Fibroblast of lung (primary cell): Measurements from ENCODE around the gene CADM2. TPM values are rescaled to one million over a fixed set of nuclear protein-coding genes. Genes with fewer than 3 reads are reported as not detected.

ENCODE experiments used
- DNase-seq, 2 donors: peaks; one replicate each; pipeline versions ENCODE4 v3.0.0 to v3.0.0-alpha.2; 2010; ENCODE audit warnings: low read depth in 2 of 2
- H2AFZ ChIP-seq: 2 replicates; pipeline ENCODE4 v1.5.1; 2012; ENCODE audit warnings: low read length, control low read depth, inconsistent platforms
- H3K27ac ChIP-seq: 2 replicates; pipeline ENCODE4 v1.5.1; 2011; ENCODE audit warnings: low read length, control low read depth; ENCODE audit not compliant: insufficient read depth
- H3K27me3 ChIP-seq: 2 replicates; pipeline ENCODE4 v1.5.1; 2011; ENCODE audit warnings: mild to moderate bottlenecking, low read length; ENCODE audit not compliant: control insufficient read depth, insufficient read depth
- H3K36me3 ChIP-seq: 2 replicates; pipeline ENCODE4 v1.5.1; 2011; ENCODE audit warnings: low read length; ENCODE audit not compliant: control insufficient read depth, insufficient read depth
- H3K4me1 ChIP-seq: 2 replicates; pipeline ENCODE4 v1.5.1; 2011; ENCODE audit warnings: low read length; ENCODE audit not compliant: control insufficient read depth, insufficient read depth; ENCODE audit errors: extremely low read depth
- H3K4me2 ChIP-seq: 2 replicates; pipeline ENCODE4 v1.5.1; 2011; ENCODE audit warnings: low read length, control low read depth; ENCODE audit not compliant: insufficient read depth; ENCODE audit errors: extremely low read depth
- H3K4me3 ChIP-seq, 4 experiments: fragments of 200-600 bp in 1 of 4; sonication (generic) in 1 of 4; replicated peaks in 1 of 4; 2 replicates each; pipeline ENCODE4 v1.5.1; 2011 to 2016; ENCODE audit warnings: low read length in 4 of 4, low read depth in 3 of 4, mild to moderate bottlenecking in 3 of 4, control low read depth in 2 of 4, inconsistent platforms in 1 of 4, mixed read lengths in 1 of 4; ENCODE audit not compliant: insufficient read depth in 1 of 4; ENCODE audit errors: control extremely low read depth in 1 of 4
- H3K79me2 ChIP-seq: 2 replicates; pipeline ENCODE4 v1.5.1; 2012; ENCODE audit warnings: mild to moderate bottlenecking, low read length, inconsistent platforms; ENCODE audit not compliant: control insufficient read depth, insufficient read depth
- H3K9ac ChIP-seq: 2 replicates; pipeline ENCODE4 v1.5.1; 2011; ENCODE audit warnings: mild to moderate bottlenecking, low read length, control low read depth; ENCODE audit not compliant: insufficient read depth
- H3K9me3 ChIP-seq: 2 replicates; pipeline ENCODE4 v1.5.1; 2012; ENCODE audit warnings: low read depth, low read length; ENCODE audit not compliant: control insufficient read depth, insufficient read depth
- H4K20me1 ChIP-seq: 2 replicates; pipeline ENCODE4 v1.5.1; 2011; ENCODE audit warnings: low read length; ENCODE audit not compliant: control insufficient read depth, insufficient read depth; ENCODE audit errors: extremely low read depth
- CTCF ChIP-seq, 2 donors: IDR thresholded peaks in 1 of 2; conservative IDR thresholded peaks in 1 of 2; 1 replicate in 1 of 2; 2 replicates in 1 of 2; pipeline ENCODE4 v1.5.1; 2011 to 2012; ENCODE audit warnings: low read length in 2 of 2, control low read depth in 1 of 2, inconsistent platforms in 1 of 2, low read depth in 1 of 2, mild to moderate bottlenecking in 1 of 2
- EZH2 ChIP-seq: IDR thresholded peaks from 2 replicates; pipeline ENCODE4 v1.5.1; 2012; ENCODE audit warnings: low read length, control low read depth, mild to moderate bottlenecking; ENCODE audit errors: missing control alignments
- polyA plus RNA-seq, 2 donors: library from polyadenylated mRNA; depleted of rRNA in 1 of 2; stranded (reverse) in 1 of 2; unstranded in 1 of 2; fragments of >200 nt; gene quantifications; 2 replicates each; pipeline ENCODE4 v1.2.1, GENCODE V29; 2011 to 2012; ENCODE audit warnings: missing spikeins in 1 of 2
- total RNA-seq: library from RNA; depleted of rRNA; stranded (reverse); fragments of >200 nt; gene quantifications from 2 replicates; pipeline ENCODE4 v1.2.1, GENCODE V29; 2014

CADM2 gene
- total and polyA plus RNA-seq, 2 donors (not counting 1 experiment from before 2014, with no cell fraction given): under 0.01 to 0.12 TPM

- H3K4me2 ChIP-seq: no peak overlapping the region
- no peak for TF ChIP-seq EZH2
- no peak for TF ChIP-seq CTCF (conservative IDR thresholded peaks at IDR 0.05 in 1 of 2, IDR thresholded peaks at IDR 0.05 in 1 of 2; ENCODE audit: low read depth in 1 of 2, low read length in 2 of 2)
Observed at GRCh38 chr3:85877631-85878030, 918.8 kb downstream of the CADM2 start.

GRCh38 chr3:85881833-85882393, 923.1 kb downstream of the CADM2 start:
- H3K9me3 ChIP-seq: no peaks in the 10 kb centered on the region
- no peak for DNase-seq
- H4K20me1 ChIP-seq: no peaks in the 10 kb centered on the region
- TF ChIP-seq CTCF (conservative IDR thresholded peaks at IDR 0.05 in 1 of 2, IDR thresholded peaks at IDR 0.05 in 1 of 2; ENCODE audit: low read depth in 1 of 2, low read length in 2 of 2) (no peak), EZH2 (no peak)
- H2AFZ ChIP-seq: no peak overlapping the region
- H3K27ac ChIP-seq: no peak overlapping the region
- no peaks in the 10 kb centered on the region for H3K79me2 ChIP-seq
- no peak overlapping the region for H3K9ac ChIP-seq
- no peaks in the 10 kb centered on the region for H3K27me3 ChIP-seq
- no peak overlapping the region for H3K4me3 ChIP-seq
- no peak overlapping the region for H3K4me2 ChIP-seq
- no peaks in the 10 kb centered on the region for H3K4me1 ChIP-seq
- H3K36me3 ChIP-seq: no peaks in the 10 kb centered on the region

More at GRCh38 chr3:85877631-85878030, 918.8 kb downstream of the CADM2 start:
- no peaks in the 10 kb centered on the region for H3K9me3 ChIP-seq
- no peak overlapping the region for H3K4me3 ChIP-seq
- H3K79me2 ChIP-seq: no peaks in the 10 kb centered on the region
- H3K27ac ChIP-seq: no peak overlapping the region
- no peak overlapping the region for H3K9ac ChIP-seq
- H3K27me3 ChIP-seq: no peaks in the 10 kb centered on the region
- no peaks in the 10 kb centered on the region for H4K20me1 ChIP-seq
- no peak for DNase-seq
- H3K4me1 ChIP-seq: no peaks in the 10 kb centered on the region
- H2AFZ ChIP-seq: no peak overlapping the region
- no peaks in the 10 kb centered on the region for H3K36me3 ChIP-seq

GRCh38 chr3:85890043-85890555, 931.3 kb downstream of the CADM2 start:
- no peaks in the 10 kb centered on the region for H3K4me1 ChIP-seq
- H3K36me3 ChIP-seq: no peaks in the 10 kb centered on the region
- no peaks in the 10 kb centered on the region for H4K20me1 ChIP-seq
- TF ChIP-seq CTCF (conservative IDR thresholded peaks at IDR 0.05 in 1 of 2, IDR thresholded peaks at IDR 0.05 in 1 of 2; ENCODE audit: low read depth in 1 of 2, low read length in 2 of 2): no peak
- TF ChIP-seq EZH2: no peak
- no peaks in the 10 kb centered on the region for H3K9me3 ChIP-seq
- no peak overlapping the region for H3K27ac ChIP-seq
- H3K9ac ChIP-seq: no peak overlapping the region
- H3K4me2 ChIP-seq: no peak overlapping the region
- no peak for DNase-seq
- H3K4me3 ChIP-seq: no peak overlapping the region
- H2AFZ ChIP-seq: no peak overlapping the region
- no peaks in the 10 kb centered on the region for H3K79me2 ChIP-seq
- no peaks in the 10 kb centered on the region for H3K27me3 ChIP-seq
